GM13977 (cell line): Measurements from ENCODE around the gene RIN2.

Experiments used
- DNase-seq: peaks from one replicate; pipeline ENCODE4 v3.0.0; 2012; ENCODE audit warnings: low spot score
- CTCF ChIP-seq: IDR thresholded peaks from 2 replicates; pipeline ENCODE4 v1.5.1; 2012; ENCODE audit warnings: mild to moderate bottlenecking, control low read depth; ENCODE audit not compliant: insufficient read depth; ENCODE audit errors: extremely low read depth, missing control alignments
- in situ Hi-C: fragments of 300-500 bp; cut with MboI; formaldehyde crosslinking; loops from one replicate; pipeline ENCODE4 v1.12.0; 2022; ENCODE audit warnings: low sequenced_read_pairs, low pct_unique_long_range_greater_than_20kb, mixed read lengths, inconsistent platforms; ENCODE audit not compliant: unreplicated experiment

RIN2 gene

GRCh38 chr20:19757487-19758132 is 448 bp upstream of the RIN2 start:
- peak; percentile 59 for DNase-seq
- no peak for TF ChIP-seq CTCF
- in situ Hi-C loops, result no loop called here

- peak; percentile 51 for DNase-seq
- no peak for TF ChIP-seq CTCF
- in situ Hi-C loops, result no loop called here
These were observed 658 bp downstream of the RIN2 start for GRCh38 chr20:19758501-19759331.

- no peak for DNase-seq
- TF ChIP-seq CTCF, result no peak
- in situ Hi-C loops, result no loop called here
These were observed 2.3 kb downstream of the RIN2 start for GRCh38 chr20:19760371-19760721.

GRCh38 chr20:19761326-19761725 is 3.3 kb downstream of the RIN2 start:
- DNase-seq, result no peak
- in situ Hi-C loops, result no loop called here
- TF ChIP-seq CTCF, result no peak

GRCh38 chr20:19761841-19762240 is 3.8 kb downstream of the RIN2 start:
- in situ Hi-C loops, result no loop called here
- no peak for TF ChIP-seq CTCF
- no peak for DNase-seq

- no peak for TF ChIP-seq CTCF
- in situ Hi-C loops, result no loop called here
- DNase-seq, result no peak
These were observed 6.1 kb downstream of the RIN2 start for GRCh38 chr20:19764207-19764606.
